Lower lobe of right lung (tissue), 2 donors: ENCODE results near the gene SUMF2. TPM values are rescaled to one million over a fixed set of nuclear protein-coding genes. Genes with fewer than 3 reads are reported as not detected.
A peak's percentile ranks its signal among the peaks of the same experiment; 100 is the strongest.
"Not testable (repeated sequence)": the region's sequence is repeated elsewhere in the genome, so short reads cannot be mapped to it uniquely, and the experiment has no call there.

Experiments
- ATAC-seq, 2 donors: fragments of 200-7000 bp; cut with Tn5 transposase; one replicate each; pipeline ENCODE4 v1.9.1; 2020 to 2022; ENCODE audit warnings: mild to moderate bottlenecking in 2 of 2, moderate library complexity in 2 of 2
- DNase-seq: peaks from one replicate; pipeline ENCODE4 v3.0.0-alpha.2; 2020
- H3K27ac ChIP-seq: fragments of 200-600 bp; one replicate; pipeline ENCODE4 v1.8.0; 2022
- H3K27me3 ChIP-seq: fragments of 200-600 bp; one replicate; pipeline ENCODE4 v1.8.0; 2022; ENCODE audit warnings: low read depth
- H3K36me3 ChIP-seq: fragments of 200-600 bp; one replicate; pipeline ENCODE4 v1.8.0; 2022; ENCODE audit warnings: mild to moderate bottlenecking
- H3K4me1 ChIP-seq: fragments of 200-600 bp; one replicate; pipeline ENCODE4 v1.8.0; 2022
- H3K4me3 ChIP-seq: fragments of 200-600 bp; one replicate; pipeline ENCODE4 v1.8.0; 2022; ENCODE audit warnings: mild to moderate bottlenecking
- H3K9me3 ChIP-seq: fragments of 200-600 bp; one replicate; pipeline ENCODE4 v1.8.0; 2022
- intact Hi-C: fragments of 100-400 bp; cut with DNase I; formaldehyde crosslinking; loops from one replicate; pipeline ENCODE4 v1.11.0; 2022
- total RNA-seq: library from RNA; stranded (reverse); fragmentation: NEBNext Ultra II Directional; extraction: Animal tissue kit (Norgen Biotek cat#: 25700); gene quantifications from one replicate; pipeline ENCODE4 v1.2.1, GENCODE V29; 2021
- TF ChIP-seq, protein P1 (sequence below): fragments of 200-600 bp; IDR thresholded peaks from one replicate; pipeline ENCODE4 v1.8.0; 2022; ENCODE audit warnings: antibody characterized with exemption, mild to moderate bottlenecking
- donor health status: DM: no; HTN: yes; CAD: no; lungs with severe emphysema.

Gene SUMF2
- total RNA-seq, 1 donor from 2014 or later = 148 TPM

DNA sequence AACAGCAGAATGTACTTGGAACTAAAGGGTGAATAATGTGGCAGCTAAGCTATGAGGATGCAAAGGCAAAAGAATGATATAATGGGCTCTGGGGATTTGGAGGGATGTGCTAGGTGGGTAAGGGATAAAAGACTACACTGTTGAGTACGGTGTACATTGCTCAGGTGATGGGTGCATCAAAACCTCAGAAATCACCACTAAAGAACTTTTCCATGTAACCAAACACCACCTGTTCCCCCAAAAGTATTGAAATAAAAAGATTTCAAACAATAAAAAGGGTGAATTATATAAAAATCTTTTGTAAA lies 43.8 kb downstream of the SUMF2 start:
- Histone ChIP-seq H3K27me3 (no peaks in the 10 kb centered on the region), H3K36me3 (peaks cover 15% of the 10 kb centered on the region), H3K4me3 (no peak overlapping the region), H3K27ac (no peak overlapping the region), H3K9me3 (no peaks in the 10 kb centered on the region), H3K4me1 (peaks cover 18% of the 10 kb centered on the region)
- no peak for ATAC-seq
- TF ChIP-seq, protein P1, sequence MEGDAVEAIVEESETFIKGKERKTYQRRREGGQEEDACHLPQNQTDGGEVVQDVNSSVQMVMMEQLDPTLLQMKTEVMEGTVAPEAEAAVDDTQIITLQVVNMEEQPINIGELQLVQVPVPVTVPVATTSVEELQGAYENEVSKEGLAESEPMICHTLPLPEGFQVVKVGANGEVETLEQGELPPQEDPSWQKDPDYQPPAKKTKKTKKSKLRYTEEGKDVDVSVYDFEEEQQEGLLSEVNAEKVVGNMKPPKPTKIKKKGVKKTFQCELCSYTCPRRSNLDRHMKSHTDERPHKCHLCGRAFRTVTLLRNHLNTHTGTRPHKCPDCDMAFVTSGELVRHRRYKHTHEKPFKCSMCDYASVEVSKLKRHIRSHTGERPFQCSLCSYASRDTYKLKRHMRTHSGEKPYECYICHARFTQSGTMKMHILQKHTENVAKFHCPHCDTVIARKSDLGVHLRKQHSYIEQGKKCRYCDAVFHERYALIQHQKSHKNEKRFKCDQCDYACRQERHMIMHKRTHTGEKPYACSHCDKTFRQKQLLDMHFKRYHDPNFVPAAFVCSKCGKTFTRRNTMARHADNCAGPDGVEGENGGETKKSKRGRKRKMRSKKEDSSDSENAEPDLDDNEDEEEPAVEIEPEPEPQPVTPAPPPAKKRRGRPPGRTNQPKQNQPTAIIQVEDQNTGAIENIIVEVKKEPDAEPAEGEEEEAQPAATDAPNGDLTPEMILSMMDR = no peak
- intact Hi-C loops = no loop called here
- no peak for DNase-seq

DNA sequence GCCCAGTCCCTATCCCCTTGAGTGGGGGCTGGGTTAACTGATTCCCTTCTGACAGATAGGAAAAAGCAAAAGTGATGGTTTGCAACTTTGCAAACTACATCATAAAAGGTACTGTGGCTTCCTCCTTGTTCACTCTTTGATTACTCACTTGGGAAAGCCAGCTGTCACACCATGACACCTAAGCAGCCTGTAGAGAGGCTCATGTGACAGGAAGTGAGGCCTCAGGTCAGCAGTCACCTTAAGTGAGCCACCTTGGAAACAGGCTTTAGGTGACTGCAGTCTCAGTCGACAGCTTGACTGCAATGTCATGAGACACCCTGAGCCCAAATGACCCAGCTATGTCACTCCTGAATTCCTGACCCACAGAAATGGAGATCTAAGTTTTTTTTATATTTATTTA lies 46.5 kb downstream of the SUMF2 start:
- Histone ChIP-seq H3K36me3 (no peaks in the 10 kb centered on the region), H3K27ac (no peak overlapping the region), H3K9me3 (no peaks in the 10 kb centered on the region), H3K4me3 (no peak overlapping the region), H3K27me3 (peaks cover 1% of the 10 kb centered on the region), H3K4me1 (no peaks in the 10 kb centered on the region)
- intact Hi-C loops = no loop called here
- TF ChIP-seq, protein P1 = no peak
- no peak for ATAC-seq
- no peak for DNase-seq

DNA sequence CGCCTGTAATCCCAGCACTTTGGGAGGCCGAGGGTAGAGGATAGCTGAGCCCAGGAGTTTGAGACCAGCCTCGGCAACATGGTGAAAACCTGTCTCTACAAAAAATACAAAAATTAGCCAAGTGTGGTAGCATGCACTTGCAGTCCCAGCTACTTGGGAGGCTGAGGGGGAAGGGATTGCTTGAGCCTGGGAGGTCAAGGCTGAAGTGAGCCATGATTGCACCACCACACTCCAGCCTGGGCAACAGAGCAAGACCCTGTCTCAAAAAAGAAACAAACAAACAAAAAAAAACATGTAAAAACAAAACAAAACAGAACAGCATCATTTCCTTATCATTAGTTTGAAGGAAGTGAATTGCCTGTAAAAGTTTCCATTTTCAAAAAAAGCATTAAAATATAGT lies 48.2 kb downstream of the SUMF2 start:
- H3K4me1 ChIP-seq, intact Hi-C loops, H3K36me3 ChIP-seq, ATAC-seq, DNase-seq, H3K27ac ChIP-seq, H3K4me3 ChIP-seq, H3K9me3 ChIP-seq: not testable (repeated sequence)
- peaks cover 14% of the 10 kb centered on the region for H3K27me3 ChIP-seq

DNA sequence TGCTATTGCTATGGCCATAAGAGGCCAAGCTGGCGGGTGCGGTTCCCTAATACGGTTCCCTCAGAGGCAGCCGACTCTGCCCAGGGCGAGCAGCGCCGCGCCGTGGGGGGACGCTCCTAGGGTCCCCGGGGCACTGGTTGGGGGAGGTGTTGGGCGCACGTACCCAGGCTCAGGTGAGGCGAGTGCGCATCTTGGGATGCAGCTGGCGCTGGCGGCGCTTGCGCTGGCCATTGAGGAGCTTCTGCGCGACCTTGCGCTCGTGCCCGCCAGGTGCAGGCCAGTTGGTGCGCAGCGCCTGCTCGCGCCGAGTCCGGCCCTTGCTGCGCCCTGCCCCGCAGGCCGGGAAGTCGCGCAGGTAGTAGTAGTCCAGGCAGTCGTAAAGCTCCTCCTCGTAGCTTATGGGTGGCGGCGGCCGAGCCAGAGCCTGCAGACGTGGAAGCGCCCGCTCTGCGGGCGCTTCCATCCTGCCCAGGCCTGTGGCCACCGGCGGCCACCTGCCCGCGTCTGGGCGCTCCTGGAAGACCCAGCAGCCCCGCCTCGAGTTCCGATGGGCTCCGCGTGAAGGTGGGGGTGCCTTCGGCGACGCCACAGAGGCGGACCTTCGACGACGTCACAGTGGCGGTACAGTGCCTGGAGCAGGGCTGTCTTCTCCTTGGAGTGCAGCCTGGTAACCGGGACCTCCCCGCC lies 51.9 kb downstream of the SUMF2 start, which contains the start of gene NUPR2:
Gene NUPR2 (minus strand): TSS at position 566 of the 687 bp plus-strand sequence. CDS start 103 bp downstream, at position 463.
- Histone ChIP-seq H3K4me3 (peak within 1 kb of the TSS; percentile 8), H3K9me3 (no peaks in the 10 kb centered on the region), H3K27ac (no peak within 1 kb of the TSS), H3K36me3 (no peaks in the 10 kb centered on the region), H3K27me3 (peaks cover 14% of the 10 kb centered on the region), H3K4me1 (no peaks in the 10 kb centered on the region)
- intact Hi-C loops = no loop called here
- TF ChIP-seq, protein P1 = no peak
- DNase-seq (no peak), ATAC-seq (peak; percentile 62 to 90)

DNA sequence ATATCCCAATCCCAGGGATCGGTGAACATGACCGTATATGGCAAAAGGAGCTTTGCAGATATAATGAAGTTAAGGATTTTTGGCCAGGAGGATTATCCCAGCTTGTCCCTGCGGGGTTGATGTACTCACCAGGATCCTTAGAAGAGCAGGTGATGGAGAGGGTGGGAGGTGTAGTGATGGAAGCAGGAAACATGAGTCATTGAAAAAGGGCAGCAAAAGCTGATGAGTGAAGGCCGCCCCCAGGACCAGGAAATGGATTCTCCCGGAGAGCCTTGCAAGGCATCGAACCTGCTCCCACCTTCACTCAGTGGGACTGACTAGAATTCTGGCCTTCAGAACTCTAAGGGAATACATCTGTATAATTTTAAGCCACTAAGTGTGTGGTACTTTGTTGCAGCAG lies 57.4 kb downstream of the SUMF2 start:
- TF ChIP-seq, protein P1 = no peak
- no peak overlapping the region for H3K27ac ChIP-seq
- H3K9me3 ChIP-seq = no peaks in the 10 kb centered on the region
- ATAC-seq (no peak), DNase-seq (no peak)
- no peak overlapping the region for H3K4me3 ChIP-seq
- H3K27me3 ChIP-seq = peaks cover 5% of the 10 kb centered on the region
- intact Hi-C loops = no loop called here
- H3K36me3 ChIP-seq = no peaks in the 10 kb centered on the region
- no peaks in the 10 kb centered on the region for H3K4me1 ChIP-seq

DNA sequence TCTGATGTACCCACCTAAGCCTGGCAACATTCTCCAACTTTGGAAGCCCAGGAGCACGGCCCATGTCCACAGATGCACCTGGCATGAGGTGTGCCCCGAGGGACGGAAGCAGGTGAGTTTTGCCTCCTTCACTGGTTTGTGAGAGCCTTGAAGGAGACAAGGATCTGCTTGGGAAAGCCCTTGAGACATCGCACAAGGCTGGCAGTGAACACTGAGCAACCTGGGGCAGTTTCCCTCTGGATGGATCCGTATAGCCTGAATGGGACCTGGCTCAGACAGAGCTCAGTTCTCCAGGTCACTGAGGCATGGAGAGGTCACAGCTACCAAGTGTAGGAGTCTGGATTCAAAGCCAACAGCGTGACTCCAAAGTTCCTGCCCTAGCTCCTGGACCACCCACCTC lies 60.9 kb downstream of the SUMF2 start:
- Histone ChIP-seq H3K27ac (no peak overlapping the region), H3K4me3 (no peak overlapping the region), H3K36me3 (no peaks in the 10 kb centered on the region), H3K9me3 (no peaks in the 10 kb centered on the region), H3K27me3 (no peaks in the 10 kb centered on the region), H3K4me1 (no peaks in the 10 kb centered on the region)
- ATAC-seq (no peak), DNase-seq (no peak)
- intact Hi-C loops = no loop called here
- TF ChIP-seq, protein P1 = no peak
